GF-D8 (cell line): Measurements from ENCODE around the gene CHMP5.

ENCODE experiments used
- DNase-seq: peaks from one replicate; lab custom pipeline; 2025; lab: John Stamatoyannopoulos, UW

CHMP5 gene

DNA sequence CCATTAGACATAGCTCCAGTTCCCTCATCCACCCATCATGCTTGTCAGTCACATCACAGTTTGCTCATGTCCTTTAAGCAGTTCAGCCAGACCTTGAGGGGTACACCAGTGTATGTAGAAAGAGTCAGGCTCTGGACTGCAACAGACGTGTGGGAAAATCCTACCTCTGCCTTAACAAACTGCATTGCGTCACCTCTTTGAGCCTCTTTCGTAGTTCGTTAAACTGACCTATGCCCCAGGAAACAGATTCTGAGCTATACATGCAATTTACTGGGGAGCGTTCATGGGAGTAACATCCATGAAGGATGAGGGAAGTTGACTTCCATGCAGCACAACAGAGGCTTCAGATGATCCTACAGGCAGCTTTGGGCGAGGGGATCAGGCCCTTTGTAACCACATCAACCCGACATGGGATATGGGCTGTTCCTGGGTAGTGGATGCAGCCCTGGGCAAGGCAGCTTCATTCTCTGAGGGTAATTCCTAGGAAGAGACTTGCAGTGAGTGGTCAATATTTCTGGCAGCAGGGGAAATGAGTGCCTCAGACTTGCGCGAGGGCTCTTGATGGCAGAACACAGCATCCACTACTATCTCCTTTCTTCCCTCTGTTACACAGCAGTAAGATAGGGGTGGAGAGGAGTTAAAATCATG, 20.6 kb upstream of the CHMP5 start:
- no peak for DNase-seq

DNA sequence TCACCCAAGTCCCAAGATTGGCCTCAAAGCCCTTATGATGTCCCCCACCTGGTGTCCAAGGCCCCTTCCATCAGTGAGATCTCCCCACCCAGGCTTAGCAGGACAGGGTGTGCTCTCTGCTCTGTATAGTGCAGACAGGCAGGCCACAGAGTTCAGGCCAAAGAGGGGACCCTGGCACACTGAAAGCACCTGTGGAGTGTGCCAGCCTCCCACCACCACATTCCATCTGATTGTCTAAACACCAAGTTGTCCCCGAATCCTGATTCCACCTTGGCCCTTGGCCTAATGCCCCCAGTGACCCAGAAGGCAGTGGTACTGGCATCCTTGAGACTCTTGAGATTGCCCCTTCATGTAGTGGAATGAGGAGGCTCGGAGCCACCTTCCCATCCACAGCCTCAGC, 19.5 kb upstream of the CHMP5 start:
- no peak for DNase-seq

DNA sequence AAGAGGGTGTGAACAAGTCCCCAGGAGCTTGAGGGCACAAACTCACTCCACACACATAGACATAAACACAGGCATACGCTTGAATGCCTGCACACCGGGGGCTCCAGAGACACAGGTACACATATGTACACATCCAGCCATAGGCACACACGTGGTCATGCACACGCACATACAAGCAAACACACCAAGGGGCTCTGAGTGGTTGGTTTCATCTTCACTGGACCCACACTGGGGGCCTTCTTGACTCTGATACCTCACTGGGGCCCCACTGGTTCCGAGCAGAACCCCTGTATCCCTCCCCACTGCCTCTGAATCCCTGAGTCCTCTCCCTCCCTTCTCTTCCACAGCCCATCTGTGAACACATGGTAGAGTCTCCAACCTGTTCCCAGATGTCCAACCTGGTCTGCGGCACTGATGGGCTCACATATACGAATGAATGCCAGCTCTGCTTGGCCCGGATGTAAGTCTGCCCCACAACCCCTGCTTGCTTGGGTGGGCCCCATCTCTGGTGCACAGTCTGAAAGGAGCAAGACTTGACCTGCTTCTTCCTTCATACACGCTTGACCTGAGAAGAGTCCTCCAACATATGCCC, 18.5 kb upstream of the CHMP5 start:
- DNase-seq = no peak

DNA sequence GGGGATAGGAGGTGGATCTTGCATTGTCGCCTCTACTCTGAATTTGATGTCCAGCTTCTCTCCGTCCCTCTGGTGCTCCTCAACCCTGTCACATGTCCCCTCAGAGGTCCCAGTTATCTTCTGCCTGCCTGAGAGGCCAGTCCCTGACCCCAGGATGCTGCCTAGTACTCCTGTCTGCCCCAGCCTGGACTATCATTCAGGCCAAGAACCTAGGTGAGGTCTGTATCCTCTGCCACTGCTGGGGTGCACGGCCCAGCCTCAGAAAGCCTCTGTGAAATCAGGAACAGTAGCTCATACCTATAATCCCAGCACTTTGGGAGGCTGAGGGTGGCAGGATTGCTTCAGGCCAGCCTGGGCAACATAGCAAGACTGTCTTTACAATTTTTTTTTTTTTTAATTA, 16.2 kb upstream of the CHMP5 start:
- no peak for DNase-seq

DNA sequence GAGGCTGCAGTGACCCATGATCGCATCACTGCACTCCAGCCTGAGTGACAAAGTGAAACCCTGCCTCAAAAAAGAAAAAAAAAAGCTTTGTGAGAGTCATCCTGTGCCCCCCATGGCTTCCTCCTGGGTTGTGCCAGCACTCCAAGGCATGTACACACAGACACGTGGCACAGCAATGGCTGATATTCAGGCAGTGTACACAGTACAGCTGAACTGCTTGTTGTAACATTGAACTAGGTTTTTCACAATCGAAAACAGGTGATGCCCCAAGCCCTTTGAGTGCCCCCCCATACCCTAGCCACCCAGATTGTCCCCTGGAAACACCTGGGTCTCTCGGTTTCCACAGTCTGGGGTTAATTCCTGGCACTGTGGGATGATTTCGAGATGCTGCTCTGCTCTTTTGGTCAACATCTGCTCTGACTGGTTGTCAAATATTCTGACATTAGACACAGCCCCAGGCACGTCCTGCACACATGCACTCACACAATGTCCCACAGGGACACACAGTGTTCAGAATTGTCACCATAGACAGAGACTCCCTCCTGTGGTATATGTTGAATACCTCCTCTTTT, 15.7 kb upstream of the CHMP5 start:
- DNase-seq = no peak

DNA sequence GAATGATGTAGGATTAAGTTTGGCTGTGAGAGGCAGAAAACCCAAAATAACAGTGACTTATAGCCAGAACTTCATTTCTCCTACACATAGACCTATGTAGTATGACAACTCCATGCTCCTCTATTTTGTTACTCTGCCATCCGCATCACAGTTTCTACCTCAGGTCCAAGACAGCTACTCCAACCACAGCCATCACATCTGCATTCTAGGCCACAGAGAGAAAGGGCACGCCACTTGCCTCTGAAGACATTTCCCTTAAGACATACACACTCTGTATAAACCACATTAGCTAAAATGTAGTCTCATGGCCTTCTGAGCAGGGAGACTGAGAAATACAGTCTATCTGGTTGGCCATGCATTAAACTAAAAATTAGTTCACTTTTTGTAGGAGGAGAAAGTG, 14.9 kb upstream of the CHMP5 start:
- no peak for DNase-seq

DNA sequence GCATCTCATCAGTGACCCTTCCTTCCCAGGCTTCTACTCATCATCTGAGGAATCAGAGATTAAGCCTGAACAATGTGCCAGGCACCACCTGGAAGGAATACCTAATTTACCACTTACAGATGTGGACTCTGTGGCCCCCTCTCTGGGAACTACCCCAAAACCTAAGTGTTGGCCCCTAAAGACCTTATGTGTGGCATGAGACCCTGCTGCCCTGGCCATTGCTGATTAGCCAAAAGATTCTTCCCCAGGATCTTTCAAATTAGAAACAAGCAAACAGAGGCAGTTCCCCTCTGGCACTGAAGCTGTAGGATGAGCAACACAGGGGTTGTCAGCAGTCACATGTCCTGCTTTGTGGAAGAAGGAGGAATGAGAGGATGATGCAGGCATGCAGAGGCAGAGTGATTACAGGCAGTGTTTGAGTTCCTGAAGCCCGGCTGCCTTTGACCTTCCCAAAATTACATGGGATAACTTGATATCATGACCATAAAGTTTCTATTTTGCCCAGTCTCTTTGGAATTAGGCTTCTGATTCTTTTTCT, 14.3 kb upstream of the CHMP5 start:
- no peak for DNase-seq

DNA sequence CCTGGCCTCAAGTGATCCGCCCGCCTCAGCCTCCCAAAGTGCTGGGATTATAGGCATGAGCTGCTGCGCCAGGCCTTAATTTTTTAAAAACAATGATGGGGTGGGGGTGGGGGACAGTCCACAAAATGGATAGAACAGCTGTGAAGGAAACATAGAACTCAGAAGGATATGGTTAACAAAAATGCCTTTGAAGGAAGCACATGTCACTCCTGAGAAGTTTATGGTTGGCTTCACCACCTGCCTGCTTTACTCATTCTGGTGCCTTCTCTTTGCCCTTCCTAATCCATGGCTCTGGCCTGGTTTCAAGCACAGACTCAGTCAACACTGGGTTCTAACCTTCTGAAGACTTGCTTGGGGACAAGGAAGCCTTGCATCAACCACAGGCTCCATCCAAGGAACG, 10.6 kb upstream of the CHMP5 start:
- no peak for DNase-seq

DNA sequence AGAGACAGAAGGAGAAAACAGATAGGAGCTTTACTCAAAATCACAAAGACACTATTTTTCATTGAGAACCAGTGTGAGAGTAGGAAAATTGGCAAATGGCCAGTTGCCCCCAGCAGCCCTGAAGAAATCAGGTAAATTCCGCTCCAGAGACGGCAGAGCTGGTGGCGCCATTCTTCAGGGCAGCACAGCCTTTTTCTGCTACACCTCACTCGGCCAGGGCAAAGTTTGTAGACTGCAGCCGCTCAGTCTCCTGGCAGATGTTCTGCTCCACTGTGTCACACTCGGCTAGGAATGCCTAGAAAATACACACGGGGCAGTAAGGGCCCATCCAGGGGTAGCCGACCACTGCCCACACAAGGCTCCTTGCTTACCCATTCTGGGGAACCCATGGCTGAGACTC, 9.8 kb upstream of the CHMP5 start:
- no peak for DNase-seq

DNA sequence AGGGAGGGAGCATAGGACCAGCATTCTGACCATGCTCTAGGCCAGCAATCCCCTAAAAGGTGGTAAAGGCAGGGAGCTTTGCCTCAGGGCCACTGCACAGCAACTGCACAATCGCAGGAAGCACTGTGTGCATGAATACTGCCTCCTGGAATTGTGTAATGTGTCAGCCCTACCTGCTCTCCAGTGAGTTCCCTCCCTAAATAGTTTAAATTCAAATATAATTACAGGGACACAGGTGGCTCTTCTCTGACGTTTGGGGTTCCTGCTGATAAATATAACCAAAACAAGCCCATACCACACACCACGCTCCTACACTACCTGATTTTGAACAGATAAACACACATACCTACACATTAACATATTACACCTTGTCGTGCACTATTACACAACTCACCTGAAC, 9.4 kb upstream of the CHMP5 start:
- no peak for DNase-seq

DNA sequence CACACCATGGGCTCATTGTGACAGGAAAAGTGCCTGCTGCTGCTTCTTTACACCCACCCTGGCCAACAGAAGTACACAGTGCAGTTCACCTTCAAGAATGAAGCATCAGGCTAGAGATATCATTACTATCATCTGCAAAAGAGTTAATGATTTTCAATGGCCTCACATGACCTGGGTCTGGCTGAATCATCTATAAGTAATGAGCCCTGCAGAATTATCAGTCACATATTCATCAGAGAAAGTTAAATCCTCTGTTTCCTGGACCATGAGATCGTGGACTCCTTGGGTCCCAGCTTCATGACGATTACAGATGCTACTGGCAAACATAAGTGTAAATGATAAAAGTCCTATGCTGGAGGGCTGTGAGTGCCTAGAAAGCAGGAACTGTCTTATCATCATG, 8.6 kb upstream of the CHMP5 start:
- DNase-seq = no peak

DNA sequence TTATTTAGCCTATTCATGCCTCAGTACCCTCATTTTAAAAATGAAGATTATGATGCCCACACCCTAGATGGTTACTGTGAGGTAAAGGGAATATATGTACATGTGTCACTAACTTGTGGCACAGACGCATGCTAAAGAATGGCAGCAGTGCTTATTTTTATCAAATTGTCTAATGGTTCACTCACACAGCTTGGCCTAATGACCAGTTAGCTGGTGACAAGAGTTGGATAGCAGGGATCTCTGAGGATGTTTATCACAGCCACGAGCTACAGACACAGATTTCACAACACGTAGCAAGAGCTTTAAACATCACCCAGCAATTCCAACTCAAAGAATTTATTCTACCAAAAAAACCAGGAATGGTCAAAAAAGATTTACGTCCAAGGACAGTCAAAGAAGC, 7.6 kb upstream of the CHMP5 start:
- DNase-seq = no peak

DNA sequence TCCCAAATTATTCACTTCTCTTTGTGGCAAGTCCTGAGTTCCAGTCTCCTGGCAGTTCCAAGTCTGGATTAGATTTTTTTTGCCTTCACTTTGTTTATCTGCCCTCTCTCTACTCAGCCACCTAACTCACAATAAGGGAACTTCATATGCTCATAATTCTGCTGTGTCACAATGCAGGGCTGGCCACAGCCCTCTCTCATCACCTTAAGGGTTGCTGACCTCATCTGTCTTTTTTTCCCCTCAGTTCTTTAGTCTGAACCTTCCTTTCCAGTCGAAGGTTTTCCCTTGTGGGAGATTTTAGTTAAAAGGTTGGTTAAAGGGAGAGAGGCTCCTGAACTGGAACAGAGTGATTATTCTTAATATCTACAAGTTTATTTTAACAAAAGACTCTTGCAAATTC, 4.5 kb upstream of the CHMP5 start:
- DNase-seq = no peak

DNA sequence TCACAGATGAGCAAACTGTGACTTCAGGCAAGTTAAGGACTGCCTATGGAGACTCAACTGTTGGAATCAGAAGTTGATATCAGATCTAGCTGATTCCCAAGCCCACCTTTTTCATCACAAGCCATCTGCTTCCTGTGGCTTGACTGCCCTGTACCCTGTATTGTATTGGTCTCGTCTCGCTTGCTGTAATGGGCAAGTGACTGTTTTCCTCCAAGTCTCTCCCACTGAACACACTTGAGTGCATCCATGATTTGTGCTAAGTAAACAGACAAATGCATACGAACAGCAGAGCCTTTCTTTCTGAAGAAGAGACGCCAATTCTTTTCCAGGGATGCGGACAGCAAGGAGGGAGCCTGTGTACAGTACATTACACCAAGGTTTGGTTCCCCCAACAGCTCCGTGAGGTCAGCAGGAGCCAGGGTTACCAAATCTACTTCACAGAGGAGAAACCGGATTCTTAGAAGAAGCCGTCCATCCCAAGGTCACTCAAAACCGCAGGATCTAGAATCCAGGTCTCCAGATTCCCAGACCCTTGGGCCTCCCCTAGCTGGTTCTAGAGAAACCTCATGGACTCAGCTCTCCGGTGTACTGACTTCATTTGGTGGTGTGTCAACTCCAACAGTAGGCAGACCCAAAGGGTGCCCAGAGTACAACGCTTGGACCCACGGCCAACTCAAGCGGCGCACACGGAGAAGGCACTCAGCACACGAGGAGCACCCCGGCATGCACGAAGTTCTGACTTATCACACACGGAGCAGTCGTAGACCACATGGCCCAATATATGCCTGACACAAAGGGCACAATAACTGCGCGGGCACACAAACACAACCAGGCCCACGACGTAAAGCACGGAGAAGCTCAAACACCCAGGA, 1.5 kb upstream of the CHMP5 start:
- peak; percentile 8 for DNase-seq

DNA sequence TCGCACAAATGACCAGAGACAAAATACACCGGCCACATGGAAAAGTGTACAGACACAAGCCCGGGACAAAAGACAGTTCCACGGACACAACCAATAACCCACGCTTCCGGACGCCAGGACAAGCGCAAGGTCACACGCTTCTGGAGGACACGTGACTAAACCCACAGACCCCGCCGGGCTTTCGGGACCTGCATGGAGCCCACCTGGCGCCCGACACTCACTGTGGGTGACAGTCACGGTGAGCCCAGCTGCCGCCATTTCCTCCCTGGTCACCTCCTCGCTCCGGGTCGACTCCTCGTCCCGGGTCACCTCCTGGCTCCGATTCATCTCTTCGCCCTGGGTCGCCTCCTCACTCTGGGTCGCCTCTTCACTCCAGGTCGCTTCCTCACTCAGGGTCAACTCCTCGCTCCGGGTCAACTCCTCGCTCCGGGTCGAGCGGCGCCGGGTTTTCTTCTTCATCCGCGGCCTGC, 811 bp upstream of the CHMP5 start:
- DNase-seq = peak; percentile 26

DNA sequence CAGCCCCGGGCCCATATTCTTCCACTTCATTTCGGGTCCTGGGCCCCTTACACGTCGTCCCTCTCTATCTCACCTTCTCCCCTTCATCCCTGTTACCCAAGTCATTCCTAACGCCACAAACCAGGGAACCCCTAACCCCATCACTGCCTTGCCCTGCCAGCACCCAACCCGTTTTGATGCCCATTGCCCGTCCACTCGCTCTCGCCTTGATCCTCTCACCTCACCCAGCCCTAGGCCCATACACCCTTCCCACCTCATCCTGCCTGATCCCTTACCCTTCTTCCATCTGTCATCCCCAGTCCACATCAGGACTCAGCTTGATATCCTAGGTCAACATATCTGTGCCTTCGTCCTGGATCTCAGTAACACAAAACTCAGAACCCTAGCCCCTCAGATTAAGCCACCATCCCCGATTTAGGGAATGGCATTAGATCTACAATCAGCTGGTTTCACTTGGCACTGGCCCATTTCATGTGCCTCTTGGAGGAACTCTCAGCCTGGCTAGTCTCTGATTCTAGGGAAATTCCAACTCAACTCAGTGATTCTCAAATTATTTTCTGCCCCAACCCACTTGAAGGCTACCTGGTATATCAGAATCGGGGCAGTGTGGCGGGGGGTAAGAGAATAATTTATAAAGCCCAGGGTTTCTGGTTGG, 489 bp downstream of the CHMP5 start:
- DNase-seq = no peak

DNA sequence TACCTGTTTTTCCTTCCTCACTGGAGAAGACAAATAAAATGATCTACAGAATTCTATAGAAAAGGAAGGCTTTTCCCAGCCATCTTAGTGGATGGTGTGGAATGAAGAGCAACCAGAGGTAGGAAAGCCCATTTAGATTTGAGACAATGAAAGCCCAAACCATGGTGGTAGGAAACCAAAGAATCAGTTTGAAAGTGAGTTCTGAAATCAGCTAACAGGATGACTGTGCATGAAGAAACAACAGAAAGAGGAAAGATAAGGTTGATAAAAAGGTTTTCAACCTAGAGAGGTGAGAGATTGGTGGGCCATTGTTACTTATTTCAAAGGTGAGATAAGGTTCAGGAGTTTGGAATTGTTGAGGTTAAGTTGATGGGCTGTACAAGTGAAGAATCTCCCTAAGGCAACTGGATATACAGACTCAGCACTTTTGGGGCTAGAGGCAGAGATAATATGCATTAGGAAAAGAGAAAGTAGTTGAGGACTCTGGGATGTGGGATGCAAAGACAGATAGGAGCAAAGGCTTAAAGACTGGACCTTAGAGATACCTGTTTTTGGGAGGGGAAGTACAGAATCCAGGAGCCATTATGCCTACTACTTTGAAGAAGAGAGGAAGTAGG, 2.4 kb downstream of the CHMP5 start:
- DNase-seq = no peak

DNA sequence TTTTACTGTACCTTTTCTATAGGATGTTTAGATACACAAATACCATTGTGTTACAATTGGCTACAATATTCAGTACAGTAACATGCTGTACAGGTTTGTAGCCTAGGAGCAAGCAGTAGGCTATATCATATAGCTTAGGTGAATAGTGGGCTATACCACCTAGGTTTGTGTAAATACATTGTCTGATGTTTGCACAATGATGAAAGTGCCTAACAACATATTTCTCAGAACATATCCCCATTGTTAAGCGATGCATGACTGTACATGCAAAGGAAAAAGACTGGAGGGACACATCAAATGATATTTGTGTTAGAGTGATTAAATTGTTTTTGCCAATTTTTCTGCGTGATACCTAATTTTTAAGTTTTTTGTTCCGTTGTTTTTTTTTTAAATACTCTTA, 5.3 kb downstream of the CHMP5 start:
- DNase-seq = no peak

DNA sequence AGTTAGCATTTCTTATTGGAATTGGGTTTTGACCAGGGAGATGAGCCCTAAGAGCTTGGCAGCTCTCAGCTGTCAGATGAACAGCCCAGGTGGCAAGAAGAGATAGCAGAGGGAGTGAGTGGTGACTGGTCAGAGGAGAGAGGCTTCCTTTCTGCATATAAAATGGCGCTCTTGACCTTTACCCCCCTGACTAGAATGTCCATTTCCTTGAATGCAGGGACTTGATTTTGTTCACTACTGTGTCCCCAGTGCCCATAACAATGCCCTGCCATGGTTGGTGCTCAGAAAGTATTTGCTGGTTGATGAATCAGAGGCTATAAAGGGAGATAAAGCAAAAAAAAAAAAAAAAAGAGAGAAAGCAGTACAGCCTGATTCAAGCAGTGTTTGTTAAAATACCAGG, 7.2 kb downstream of the CHMP5 start:
- DNase-seq = no peak

DNA sequence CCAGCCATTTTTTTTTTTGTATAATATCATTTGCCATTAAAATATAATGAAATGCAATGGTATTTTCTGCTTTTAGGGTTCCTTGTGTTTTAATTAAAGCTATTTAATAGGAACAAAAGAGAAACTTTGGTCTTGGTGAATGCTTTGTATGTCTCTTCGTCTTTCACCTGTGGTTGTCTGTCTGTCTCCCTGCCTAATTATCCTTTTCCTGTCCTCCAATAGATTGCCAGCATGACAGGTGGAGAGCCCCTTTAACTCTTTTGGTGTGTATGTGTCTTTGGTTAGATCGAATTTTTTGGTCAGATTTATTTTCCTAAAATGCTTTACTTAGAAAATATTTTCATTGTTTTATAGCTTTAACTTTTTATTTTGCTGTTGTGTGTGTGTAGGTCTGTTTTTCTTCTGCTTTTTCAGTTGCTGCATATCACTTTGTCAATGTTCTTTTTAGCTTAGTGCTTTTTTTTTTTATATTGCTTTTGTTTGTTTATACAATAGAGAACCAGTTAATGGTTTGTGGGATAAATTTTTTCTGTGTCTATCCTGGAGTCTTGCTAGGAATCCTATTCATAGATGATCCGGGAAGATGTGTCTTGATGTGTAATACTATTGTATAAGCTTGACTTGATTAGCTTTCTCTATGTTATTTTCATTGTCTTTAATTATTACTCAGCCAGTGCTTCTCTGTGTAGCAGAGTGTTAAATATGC, 8.6 kb downstream of the CHMP5 start:
- DNase-seq = no peak

DNA sequence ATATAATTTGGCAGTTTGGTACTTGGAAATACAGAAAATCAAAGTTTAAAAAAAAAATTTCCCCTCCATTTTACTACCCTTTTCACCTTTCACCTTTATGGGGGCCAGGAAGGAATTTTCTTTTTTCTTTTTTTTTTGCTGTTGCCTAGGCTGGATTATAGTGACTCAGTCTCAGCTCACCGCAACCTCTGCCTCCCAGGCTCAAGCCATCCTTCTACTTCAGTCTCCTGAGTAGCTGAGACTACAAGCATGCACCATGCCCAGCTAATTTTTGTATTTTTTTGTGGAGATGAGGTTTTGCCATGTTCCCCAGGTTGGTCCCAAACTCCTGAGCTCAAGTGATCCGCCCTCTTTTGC, 9.1 kb downstream of the CHMP5 start:
- no peak for DNase-seq
